Stimulated activated CD4-positive, alpha-beta T cell treated with anti-CD3 and anti-CD28 coated beads, Interleukin-4, amount 100 ng/mL, for 4 hours (primary cell): ENCODE results near the gene THSD7A.

Experiments used
- DNase-seq, 2 experiments: peaks; one replicate each; pipeline ENCODE4 v3.0.0-alpha.2; 2020

Gene THSD7A

DNA sequence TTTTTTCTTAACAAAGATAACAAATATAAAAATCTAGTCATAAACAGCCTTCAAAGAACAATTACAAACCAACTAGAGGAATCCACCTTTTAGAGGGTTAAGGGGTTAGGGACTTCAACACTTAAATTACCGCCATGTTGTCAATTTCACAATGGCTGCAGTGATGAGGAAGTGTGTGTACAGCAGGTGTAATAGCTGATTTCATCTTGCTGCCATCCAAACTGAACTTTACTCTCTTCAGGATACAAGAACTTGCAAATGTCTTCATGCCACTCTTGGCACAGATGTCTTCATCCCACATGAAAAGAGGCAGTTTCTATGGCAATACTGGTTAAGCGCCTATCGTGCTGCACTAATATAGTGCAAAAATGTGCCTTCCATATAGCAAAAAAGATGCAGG is 457.4 kb downstream of the THSD7A start:
- no peak for DNase-seq

DNA sequence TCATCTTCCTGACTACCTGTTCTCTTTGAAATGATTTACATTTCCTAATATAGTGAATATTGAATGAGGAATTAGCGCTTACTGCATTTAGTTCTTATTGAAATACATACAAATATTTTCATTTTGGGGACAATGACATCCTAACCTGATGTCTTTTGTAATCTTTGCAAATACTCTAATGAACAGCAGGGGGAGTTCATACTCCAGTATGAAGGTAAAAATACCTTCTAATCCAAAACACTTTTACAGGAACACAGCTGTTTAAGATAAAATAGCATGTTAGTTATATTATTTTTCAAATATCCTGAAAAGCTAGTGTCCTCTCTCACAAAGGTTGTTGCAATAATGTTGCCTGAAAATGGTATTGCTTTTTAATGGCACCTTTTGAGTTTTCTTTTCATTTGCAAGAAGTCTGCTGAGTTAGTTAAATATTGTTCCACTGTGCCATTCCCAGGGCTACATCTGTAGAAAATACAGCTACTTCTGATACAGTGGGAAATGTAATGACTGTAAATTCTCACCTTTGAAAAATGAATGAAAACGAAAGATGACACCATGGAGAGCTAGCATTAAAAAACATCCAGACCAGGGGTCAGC is 458.4 kb downstream of the THSD7A start:
- DNase-seq: no peak

DNA sequence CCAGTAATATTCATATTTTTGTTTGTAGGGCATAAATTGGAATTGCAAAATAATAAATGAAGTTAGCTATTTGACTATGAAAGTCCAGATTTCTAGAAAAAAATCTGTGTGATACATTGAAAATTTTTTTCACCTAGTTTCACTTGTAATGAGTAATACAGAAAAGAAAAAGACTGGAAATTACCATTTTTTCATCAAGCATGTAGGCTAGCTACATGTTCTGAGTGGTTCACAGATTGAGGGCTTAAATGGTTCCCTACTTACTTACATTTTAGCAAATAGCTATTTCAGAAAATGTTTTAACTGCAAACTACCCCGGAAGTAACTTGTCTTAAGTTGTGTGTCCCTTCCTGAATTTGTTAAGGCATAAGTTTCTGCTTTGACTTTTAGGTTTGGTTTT is 462.3 kb downstream of the THSD7A start:
- DNase-seq: no peak

DNA sequence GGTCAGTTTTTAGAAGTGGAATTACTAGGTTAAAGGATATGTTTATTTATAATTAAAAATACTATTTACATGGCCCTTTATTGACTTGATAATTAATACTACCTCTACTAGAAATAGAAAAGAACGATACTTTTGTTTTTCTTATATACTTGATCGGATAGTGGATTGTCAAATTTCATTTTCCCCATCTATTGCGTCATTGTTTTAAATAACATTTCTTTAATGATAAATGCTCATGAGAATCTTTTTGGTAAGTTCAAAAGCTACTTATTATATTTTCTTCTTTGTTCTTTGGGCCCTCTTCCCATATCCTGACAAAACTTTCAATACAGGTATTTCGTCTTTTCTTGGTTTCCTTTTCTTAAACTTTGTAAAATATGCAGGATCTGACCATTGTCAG is 465.9 kb downstream of the THSD7A start:
- no peak for DNase-seq

DNA sequence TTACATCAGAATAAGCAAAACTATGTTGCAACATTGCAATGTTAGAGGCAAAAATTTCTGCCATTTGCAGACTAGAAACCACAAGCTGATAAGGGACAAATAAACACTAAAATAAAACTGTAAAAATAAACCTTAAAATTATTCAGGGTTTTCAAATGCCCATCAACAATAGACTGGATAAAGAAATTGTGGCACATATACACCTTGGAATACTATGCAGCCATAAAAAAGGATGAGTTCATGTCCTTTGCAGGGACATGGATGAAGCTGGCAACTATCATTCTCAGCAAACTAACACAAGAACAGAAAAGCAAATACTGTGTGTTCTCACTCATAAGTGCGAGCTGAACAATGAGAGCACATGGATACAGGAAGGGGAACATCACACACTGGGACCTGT is 473.4 kb downstream of the THSD7A start:
- DNase-seq: no peak

DNA sequence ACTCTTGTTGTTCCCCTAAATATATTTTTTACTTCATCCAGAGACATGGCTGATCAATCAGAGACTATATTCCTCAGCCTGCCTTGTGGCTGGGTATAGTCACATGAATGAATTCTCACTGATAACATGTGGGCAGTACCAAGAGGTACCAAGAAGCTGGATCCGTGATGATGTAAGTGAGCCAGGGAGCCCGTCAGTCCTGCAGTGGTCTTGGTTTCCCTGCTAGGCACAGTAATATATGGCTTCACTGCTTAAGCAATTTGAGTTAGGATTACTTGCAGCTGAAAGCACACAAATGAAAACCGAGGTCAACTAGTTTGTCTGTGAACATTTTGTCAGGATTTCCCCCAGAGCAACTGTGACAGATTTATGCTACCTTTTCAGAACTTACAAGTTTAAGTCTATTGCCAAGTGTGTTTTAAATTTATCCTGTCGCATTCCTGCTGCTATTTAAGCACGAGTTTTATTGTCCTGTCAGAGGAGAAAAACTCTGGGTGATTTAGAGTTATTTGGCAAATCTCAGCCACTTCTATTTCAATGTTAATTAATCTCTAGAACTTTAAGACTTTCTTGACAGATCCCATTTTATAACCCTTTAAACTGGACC is 476.5 kb downstream of the THSD7A start:
- no peak for DNase-seq

DNA sequence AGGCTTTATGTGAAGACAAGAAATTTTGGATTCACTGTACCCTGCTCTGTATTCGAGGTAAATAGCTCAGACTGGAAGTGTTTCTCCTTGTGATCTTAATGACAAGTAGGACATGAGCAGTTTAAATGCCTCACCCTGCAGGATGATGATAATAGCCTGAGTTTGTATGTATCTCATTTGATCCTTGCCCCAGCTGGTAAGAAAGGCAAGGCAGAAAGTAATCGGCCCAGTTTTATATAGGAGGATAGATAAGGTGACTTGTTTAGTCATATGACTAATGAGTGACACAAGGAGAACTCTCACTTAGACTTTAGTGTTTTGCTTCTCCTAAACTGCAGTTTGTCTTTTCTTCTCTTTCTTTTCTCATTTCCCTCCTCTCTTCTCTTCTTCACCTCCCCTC is 485.7 kb downstream of the THSD7A start:
- DNase-seq: no peak

DNA sequence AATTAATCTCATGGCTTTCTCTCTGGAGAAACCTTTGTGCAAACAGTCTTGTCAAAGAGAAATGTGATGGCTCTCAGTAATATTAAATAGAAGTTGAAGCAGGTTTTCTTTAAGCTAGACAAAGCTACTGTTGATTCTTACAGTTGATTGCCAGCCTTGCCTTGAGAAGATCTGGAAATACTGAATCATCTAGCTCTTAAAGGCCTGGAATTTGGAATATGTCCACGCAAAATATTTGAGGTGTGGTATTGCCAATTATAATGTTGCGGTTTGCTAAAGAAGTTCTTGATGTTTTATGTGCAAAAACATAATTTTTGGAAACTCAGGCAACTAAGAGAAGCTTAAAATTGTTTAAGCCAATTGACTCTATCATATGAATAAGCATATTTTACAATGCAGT is 486.4 kb downstream of the THSD7A start:
- DNase-seq: no peak

DNA sequence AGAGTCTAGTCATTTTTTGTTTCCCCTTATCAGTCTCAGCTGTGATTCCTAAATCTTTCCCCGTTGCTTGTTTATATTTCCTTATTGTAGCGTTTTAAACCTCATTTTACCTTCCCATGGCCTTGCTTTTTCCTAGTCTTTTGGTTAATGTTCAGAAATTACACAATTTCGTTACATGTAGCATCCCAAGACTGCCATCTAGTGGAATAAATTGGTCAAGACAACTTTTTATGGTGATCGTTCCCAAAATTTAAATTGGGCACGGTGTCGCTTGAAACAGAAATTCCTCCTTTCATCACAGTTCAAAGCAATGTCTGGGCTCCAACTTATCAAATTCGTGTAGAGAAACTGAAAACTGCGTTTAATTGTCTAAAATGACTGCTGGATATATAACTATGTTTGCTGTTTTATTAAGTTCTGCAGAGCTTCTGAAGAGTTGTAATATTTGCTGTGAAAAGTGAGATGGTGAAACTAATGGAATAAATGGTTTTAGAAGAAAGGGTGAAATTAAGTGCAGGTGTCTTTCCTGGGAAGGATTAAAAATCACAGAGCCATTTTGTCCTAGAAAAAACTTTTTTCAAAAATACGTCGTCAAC is 488.1 kb downstream of the THSD7A start:
- no peak for DNase-seq

DNA sequence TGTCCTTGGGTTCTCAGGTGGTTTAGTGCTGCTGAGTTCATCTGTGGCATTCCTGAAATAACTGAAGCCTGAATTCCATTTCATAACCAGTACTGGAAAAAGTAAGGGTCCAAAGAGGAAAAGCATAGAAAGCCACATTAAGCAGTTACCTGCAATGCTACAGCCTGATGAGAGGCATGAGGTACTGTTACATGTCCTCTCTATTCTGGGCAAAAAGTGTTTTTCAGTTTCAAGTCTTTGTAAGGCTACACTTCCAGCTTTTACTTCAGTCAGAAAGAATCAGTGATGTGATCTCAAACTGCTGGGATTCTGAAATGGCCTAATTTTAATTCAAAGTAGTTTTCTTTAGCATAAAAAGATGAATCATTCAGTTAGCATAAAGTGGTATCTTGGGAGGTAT is 488.9 kb downstream of the THSD7A start:
- DNase-seq: no peak

DNA sequence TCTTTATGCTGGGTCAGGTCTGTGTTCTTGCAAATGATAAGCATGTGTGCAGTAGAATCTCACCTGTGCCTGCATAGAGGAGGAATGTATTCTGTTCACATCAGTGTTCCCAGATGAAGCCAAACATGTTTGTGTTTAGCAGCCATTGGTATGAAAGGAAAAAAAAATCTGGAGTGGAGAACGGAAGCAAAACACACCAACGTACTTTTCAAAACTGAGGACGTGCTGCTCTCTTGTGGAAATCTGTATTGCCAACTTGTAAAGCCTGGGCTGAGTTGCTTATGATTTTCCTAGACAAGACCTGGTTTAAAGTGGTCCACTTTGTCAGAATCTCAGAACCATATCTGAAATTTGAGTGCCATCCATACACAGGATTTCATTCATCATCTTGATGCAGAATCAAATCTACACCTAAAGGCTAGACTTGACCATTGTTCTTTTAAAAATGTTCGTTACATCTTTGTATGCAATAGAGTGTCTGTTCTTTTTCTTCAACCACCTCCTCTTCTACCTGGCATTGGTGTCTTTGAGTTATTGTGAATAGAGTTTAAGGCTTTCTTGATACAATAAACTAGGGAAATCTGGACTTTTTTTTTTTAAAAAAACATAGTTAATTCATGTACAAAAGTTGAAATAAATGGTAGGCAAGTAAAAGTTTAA is 490.6 kb downstream of the THSD7A start:
- no peak for DNase-seq

DNA sequence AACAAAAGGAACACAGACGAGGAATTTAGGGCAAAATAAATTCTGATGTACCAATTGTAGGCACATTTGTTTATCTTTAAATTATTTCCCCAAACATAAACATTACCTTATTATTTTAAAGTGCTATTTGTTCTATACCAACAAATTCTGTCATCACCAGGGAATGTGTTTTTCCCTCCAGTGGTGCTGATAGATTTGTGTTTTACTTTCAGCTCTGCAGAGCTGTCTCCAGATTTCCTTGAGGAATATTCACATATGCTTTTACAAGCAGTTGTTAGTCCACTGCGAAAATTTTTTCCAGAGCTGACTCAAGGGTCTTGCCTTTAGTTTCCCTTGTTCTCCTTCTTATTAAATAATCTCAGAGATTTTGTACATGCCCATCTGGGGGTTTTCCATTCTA is 495.6 kb downstream of the THSD7A start:
- DNase-seq: no peak

DNA sequence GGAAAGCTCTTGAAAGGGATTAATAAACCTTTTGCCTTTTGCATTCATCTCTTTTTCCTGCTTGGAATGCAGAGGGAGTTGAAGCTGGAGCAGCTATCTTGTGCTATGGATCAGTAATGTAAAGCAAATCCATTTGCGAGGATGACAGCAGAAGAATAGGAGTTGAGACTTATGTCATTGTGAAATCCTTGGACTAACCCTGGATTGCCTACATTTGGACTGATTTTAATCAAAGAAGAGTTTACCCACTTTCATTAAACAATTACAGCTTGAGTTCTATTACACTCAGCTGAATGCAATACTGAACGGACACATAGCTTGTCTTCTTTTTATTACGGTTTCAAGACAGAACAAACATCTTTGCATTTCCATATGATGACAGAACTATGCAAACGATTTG is 496.1 kb downstream of the THSD7A start:
- no peak for DNase-seq

DNA sequence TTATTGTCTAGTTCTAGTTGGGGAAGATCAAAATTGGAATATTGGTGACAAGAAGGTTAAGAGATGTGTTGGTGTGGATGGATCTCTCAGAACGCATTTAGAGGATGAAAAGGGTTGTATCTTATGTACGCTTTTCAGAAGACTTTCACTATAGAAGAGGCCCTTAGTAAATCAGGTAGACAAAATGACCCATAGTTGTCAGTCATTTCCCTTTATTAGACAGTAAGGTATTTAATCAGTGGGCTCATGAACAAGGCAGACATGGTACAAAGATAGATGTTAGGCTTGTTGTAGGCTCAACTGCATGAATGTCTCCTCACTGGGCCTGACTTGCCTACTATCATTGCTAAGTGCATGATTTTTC is 499.2 kb downstream of the THSD7A start:
- no peak for DNase-seq

DNA sequence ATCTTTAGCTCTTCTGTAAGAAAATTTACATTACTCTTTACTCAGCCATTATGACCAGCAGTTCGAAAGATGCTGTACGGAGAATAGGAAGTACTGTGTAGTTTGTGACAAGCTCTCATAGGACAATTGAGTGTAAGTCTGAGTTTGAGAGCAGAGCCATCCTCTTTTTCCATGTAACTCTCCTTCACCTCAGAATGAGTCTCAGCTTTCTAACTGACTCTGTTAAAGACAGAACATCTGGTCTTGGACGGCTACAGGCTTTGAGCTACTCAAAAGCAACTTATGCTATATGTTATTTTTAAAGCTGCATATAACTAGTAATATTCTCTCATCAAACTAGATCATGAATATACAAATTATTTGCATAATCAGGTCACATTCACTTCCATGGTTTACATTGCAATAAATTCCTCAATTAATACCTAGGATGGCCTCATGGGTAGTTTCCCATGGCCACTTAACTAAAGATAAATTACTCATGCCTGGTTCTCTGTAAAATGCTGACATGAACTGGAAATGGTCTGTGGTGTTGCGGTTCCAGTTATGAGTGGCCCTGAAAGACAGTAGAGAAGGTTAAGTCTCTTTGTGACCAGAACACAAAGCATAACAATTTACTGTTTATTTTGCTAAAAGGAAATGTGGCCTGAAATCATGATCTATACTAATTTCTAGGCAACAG is 499.7 kb downstream of the THSD7A start:
- no peak for DNase-seq

DNA sequence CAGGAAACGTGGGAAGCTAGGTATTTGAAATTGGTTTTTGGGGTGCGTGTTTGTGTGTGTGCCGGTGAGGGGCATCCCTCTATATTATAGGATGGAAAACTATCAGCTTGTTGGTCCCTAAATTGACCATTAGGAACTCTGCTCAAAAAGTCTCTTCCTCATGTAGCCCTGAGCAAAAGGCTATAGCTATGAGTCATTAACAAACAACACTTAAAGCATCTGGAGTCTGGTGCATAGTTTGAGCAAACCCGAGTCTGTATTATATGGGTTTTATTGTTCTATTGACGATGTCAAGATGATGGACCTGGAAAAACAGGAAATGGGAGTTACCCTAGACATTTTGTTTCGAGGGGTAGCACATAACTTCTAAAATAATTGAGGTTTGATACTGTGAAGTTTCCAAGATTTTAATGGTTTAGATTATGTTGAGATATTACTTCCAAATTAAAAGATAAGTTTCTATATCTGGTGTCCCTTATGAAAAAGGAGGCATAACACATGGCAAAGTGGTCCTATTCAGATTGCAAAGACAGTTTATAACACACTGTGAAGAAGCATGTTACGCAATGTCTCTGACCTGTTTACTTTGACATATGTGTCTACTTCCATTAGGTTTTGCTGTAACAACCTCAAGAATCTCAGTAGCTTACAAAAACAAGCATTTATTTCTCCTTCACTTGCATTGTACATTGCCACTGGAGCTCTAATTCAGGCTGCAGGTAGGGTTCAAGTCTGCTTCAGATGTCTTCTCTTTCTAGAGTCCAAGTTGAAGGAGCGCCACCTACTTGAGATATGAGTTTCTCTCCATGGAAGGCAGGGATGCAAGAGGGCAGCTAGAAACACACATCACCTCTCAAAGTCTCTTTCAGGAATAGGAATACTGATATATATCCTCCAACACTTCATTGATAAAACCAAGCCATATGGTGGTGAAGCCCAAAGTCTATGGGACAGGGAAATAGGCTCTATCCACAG is 500.6 kb downstream of the THSD7A start:
- no peak for DNase-seq

DNA sequence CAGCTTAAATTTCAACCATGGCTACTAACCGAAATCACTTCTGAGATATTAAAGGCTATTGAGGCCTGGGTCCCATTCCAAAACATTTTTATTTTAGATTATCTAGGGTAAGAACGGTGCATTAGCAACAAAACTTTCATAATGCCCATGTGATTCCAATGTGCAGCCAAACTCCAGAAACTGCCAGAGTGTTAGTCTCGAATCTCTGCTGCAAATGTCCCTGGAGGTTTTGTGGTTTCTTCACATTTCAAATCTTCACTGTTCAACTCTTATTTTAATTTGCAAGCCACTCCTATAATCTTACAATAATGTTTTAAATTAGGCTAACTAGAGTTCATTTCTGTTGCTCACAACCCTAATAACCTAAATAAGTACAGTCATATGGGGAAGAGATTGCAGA is 501.3 kb downstream of the THSD7A start:
- no peak for DNase-seq

DNA sequence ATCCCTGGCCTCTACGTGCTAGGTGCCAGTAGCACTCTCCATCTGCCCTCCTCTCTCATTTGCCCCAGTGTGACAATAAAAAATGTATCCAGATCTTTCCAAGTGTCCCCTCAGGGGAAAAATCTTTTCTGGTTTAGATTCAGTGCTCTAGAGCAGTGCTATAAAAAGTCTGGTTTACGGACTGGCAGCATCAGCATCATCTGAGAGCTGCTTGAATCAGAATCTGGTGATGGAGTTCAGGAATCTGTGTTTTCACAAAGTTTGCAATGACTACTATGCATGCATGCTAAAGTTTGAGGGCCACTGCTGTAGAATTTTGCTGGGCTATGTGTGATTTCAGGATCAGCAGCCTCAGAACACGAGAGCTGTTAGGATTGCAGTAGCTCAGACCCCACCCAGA is 501.8 kb downstream of the THSD7A start:
- no peak for DNase-seq

DNA sequence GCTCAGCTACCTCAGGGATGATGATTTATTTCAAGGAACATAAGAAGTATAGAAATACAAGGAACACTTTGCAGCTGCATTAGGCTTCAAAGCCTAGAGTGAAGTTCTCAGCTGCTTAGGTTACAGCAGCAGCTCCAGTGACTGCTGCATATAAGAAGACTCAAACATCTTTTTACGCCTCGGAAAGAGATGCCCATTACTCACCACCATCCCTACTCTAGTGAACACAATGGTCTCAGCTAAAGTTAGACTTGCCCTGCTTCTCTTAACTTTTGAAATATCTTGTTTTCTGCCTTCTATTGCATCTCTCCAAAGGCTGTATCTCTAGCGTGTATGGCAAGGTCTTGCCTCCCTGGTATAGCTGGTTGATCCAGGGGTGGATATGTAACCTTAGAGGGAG is 502.4 kb downstream of the THSD7A start:
- no peak for DNase-seq

DNA sequence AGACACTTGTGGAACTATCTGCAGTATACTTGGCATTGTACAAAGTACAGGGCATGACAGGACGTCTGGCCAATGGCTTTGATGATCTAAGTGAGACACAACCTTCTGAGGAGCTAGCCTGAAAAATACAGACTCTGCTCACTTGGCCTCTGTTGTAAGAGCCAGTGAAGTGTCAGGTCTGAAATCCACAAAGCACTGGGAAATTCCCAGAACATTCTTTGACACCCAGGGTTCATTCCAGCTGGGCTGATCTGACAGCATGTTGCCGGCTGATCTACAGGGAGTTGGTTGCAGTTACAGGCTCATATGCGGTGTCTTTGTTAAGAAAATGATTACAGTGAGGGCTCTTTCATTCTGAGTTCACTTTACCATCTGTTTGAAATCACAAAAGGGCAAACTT is 503.7 kb downstream of the THSD7A start:
- no peak for DNase-seq

DNA sequence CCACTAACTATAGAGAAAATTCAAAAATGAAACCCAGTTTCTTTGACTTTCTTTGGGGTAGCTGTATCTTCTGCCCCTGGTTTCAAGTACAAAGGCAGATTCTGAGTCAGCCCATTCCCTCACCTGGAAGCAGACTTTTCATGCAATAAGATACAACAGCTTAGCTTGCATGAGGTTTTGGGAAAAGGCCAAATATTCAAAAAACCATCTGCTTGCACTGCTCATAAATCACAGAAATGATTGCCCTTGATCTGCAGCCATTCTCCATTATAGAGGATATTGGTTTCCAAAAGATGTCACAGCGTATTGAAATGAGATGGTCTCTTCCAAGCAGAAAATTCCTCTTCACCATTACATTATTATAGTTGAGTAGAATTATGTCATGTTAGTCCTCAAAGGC is 504.4 kb downstream of the THSD7A start:
- DNase-seq: no peak
